ENCODE data around the gene ETV3L.

ETV3L gene

DNA sequence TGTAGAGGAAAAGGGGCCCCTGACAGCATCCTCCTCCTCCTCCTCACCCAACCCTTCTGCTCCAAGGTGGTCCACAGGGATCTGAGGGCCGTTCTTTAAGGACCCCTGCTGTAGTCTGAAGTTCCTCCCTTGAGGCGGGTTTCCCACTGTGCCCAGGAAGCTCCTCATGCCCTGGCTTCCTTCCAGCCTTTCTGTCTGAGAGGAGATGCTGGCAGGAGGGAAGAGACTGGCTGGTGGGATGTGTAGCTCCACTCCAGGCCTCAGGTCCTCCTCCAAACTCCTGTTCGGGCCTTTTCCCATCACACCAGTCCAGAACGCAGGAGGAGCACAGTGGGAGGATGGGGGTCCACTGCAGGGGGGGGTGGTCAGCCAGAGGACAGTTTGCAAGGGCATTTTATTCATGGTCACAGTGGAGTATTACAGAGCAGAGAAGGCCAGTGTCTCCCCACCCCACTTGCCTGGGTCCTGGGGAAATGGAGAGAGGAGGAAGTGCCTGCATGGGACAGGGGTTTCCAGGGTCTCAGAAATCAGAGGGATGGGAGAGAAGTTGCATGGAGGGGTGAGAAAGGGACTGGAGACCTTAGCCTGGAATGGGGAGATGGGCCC, 7.8 kb downstream of the ETV3L start:
- H3K27ac Mint-ChIP-seq = peak overlapping the region in 1 of 2 donors; percentile 18
- ATAC-seq (replicated peaks) (no peak), DNase-seq (no peak)
- peaks cover 5 to 8% of the 10 kb centered on the region in 2 donors for H3K27me3 Mint-ChIP-seq
- peaks cover 2 to 3% of the 10 kb centered on the region in 2 donors for H3K4me1 Mint-ChIP-seq (ENCODE audit: low read depth in 2 of 2)
- no peaks in the 10 kb centered on the region for H3K9me3 Mint-ChIP-seq
- peaks cover 2% of the 10 kb centered on the region for H3K36me3 Mint-ChIP-seq (ENCODE audit: insufficient read depth)
- H3K4me3 Mint-ChIP-seq = no peak overlapping the region

DNA sequence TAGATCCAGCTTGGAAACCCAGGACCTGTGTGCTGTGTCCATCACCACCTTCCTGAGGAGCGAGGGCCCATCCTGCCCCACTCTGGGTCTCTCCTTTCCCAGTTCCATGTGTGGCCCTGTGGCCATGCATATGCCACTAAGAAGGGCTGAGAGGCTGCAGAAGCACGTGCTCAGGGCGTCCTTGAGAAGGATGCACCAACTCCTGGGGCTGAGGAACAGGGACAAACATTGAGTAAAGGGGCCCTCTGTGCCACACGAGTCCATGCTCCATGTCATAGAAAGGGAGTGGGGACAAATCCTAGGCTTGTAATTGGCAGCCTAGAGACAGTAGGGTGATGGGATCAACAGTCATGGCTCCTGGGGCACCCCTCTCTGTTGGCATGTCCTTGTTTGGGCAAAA, 8.4 kb downstream of the ETV3L start:
- Mint-ChIP-seq H3K27me3 (peaks cover 5 to 8% of the 10 kb centered on the region in 2 donors), H3K4me3 (no peak overlapping the region), H3K4me1 (ENCODE audit: low read depth in 2 of 2) (peaks cover 2 to 3% of the 10 kb centered on the region in 2 donors), H3K36me3 (ENCODE audit: insufficient read depth) (peaks cover 2% of the 10 kb centered on the region), H3K27ac (no peak overlapping the region), H3K9me3 (no peaks in the 10 kb centered on the region)
- no peak for ATAC-seq (replicated peaks)
- no peak for DNase-seq

DNA sequence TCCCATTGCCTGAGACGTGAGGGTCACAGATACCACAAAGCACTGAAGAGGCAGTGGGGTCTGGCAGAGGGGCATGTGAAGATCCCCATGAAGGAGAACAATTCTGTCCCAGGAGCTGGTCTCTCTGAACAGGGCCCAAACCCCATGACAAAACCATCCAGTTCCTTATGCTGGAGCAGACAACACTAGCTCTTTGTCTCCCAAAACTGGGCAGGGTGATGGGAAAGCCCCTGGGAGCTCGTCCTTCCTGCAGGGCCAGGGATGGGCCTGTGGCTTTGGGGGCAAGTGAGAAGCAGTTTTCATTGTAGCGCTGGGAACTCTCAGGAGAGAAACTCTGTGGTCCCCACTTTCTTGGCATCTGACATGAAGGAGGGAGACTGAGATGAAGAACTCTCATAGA, 8.8 kb downstream of the ETV3L start:
- H3K4me1 Mint-ChIP-seq (ENCODE audit: low read depth in 2 of 2) = peaks cover 2 to 3% of the 10 kb centered on the region in 2 donors
- DNase-seq = no peak
- peaks cover 2% of the 10 kb centered on the region for H3K36me3 Mint-ChIP-seq (ENCODE audit: insufficient read depth)
- no peak overlapping the region for H3K4me3 Mint-ChIP-seq
- H3K9me3 Mint-ChIP-seq = no peaks in the 10 kb centered on the region
- ATAC-seq (replicated peaks) = no peak
- no peak overlapping the region for H3K27ac Mint-ChIP-seq
- H3K27me3 Mint-ChIP-seq = peaks cover 5 to 8% of the 10 kb centered on the region in 2 donors

DNA sequence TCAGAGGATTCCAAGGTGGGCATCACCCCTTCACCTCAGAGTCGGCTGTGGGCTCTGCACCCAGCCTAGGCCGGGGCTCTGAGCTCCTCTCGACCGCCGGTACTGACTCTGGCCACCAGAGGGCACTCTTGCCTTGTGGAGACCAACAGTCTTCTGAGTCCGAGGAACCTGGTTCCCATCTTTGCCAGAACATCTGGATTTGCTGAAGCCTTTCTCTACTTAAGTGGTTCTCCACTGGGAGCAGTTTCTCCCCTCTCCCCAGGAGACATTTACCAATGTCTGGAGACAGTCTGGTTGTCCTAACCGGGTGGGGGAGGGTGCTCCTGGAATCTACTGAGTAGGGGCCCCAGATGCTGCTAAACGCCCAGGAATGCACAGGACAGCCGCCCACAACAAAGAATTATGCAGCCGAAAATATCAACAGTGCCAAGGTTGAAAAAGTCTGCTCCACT, 9.4 kb downstream of the ETV3L start:
- Mint-ChIP-seq H3K36me3 (ENCODE audit: insufficient read depth) (peaks cover 1% of the 10 kb centered on the region), H3K9me3 (no peaks in the 10 kb centered on the region), H3K27me3 (peaks cover 5 to 8% of the 10 kb centered on the region in 2 donors), H3K27ac (no peak overlapping the region), H3K4me1 (ENCODE audit: low read depth in 2 of 2) (peaks cover 2 to 3% of the 10 kb centered on the region in 2 donors), H3K4me3 (no peak overlapping the region)
- peak; percentile 88 for ATAC-seq (replicated peaks)
- DNase-seq = peak; percentile 88 to 90 (median 89)

DNA sequence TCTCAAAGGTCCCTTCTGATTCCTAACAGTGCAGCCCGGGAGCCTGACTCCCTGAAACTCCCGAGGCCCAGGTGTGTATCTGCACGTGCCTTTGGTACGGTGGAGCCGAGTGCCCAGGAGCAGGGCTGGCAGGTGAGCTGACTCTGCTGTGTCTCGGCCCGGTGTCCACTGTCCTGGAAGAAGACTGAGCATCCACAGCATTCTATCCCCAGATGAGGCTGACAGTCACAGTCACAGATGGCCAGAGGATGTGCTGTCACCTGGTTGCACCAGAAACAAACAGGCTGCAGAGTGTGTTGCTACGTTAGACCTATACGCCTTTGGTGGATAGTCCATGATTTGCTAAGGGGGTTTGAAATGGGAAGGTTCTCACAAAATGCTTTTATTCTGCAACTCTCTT, 9.8 kb downstream of the ETV3L start:
- ATAC-seq (replicated peaks) = no peak
- no peak for DNase-seq
- Mint-ChIP-seq H3K27ac (no peak overlapping the region), H3K4me3 (no peak overlapping the region), H3K36me3 (ENCODE audit: insufficient read depth) (no peaks in the 10 kb centered on the region), H3K9me3 (no peaks in the 10 kb centered on the region), H3K4me1 (ENCODE audit: low read depth in 2 of 2) (peaks cover 2 to 3% of the 10 kb centered on the region in 2 donors), H3K27me3 (peaks cover 5 to 8% of the 10 kb centered on the region in 2 donors)

DNA sequence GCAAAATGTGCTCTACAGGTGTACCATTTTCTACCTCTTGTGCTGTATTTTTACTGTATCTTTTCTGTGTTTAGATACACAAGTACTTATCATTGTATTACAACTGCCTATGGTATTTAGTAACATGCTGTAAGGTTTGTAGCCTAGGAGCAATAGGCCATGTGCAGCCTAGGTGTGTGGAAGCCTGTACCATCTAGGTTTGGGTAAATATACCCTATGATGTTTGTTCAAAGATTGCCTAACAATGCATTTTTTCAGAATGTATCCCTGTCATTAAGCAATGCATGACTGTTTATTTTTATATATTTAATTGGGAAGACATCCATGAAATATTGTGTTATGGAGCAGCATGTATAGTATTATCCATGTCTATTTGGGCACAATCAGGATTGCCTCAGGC, 11.0 kb downstream of the ETV3L start:
- no peak overlapping the region for H3K27ac Mint-ChIP-seq
- peaks cover 2 to 3% of the 10 kb centered on the region in 2 donors for H3K4me1 Mint-ChIP-seq (ENCODE audit: low read depth in 2 of 2)
- peaks cover 5 to 11% of the 10 kb centered on the region in 2 donors for H3K27me3 Mint-ChIP-seq
- no peaks in the 10 kb centered on the region for H3K36me3 Mint-ChIP-seq (ENCODE audit: insufficient read depth)
- no peaks in the 10 kb centered on the region for H3K9me3 Mint-ChIP-seq
- DNase-seq (no peak), ATAC-seq (replicated peaks) (no peak)
- H3K4me3 Mint-ChIP-seq = no peak overlapping the region

DNA sequence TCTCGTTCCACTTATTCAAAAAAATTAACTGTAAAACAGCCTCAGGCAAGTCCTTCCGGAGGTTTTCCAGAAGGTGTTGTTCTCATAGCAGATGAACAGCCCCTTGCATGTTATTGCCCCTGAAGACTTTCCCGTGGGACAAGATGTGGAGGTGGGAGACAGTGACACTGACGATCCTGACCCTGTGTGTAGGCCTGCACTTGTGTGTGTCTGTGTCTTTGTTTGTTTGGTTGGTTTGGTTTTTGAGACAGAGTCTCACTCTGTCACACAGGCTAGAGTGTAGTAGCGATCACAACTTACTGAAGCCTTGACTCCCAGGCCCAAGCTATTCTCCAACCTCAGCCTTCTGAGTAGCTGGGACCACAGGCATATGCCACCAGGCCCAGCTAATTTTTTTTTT, 12.6 kb downstream of the ETV3L start:
- H3K9me3 Mint-ChIP-seq = no peaks in the 10 kb centered on the region
- H3K4me3 Mint-ChIP-seq = no peak overlapping the region
- ATAC-seq (replicated peaks) = no peak
- DNase-seq = no peak
- no peak overlapping the region for H3K27ac Mint-ChIP-seq
- no peaks in the 10 kb centered on the region for H3K36me3 Mint-ChIP-seq (ENCODE audit: insufficient read depth)
- peaks cover 2 to 3% of the 10 kb centered on the region in 2 donors for H3K4me1 Mint-ChIP-seq (ENCODE audit: low read depth in 2 of 2)
- peaks cover 15 to 27% of the 10 kb centered on the region in 2 donors for H3K27me3 Mint-ChIP-seq

DNA sequence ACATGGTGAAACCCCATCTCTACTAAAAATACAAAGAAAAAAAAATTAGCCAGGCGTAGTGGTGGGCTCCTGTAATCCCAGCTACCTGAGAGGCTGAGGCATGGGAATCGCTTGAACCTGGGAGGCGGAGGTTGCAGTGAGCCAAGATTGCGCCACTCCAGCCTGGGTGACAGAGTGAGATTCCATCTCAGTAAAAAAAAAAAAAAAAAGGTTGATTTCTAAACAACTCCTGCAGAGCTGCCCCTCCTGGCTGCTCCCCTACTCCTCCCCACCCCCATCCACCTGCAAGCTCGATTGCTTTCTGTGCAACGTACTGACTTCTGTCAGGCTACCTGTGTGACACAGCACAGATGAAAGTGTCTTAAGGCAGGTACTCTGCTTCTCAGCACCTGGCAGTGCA, 13.3 kb downstream of the ETV3L start:
- no peak overlapping the region for H3K4me3 Mint-ChIP-seq

DNA sequence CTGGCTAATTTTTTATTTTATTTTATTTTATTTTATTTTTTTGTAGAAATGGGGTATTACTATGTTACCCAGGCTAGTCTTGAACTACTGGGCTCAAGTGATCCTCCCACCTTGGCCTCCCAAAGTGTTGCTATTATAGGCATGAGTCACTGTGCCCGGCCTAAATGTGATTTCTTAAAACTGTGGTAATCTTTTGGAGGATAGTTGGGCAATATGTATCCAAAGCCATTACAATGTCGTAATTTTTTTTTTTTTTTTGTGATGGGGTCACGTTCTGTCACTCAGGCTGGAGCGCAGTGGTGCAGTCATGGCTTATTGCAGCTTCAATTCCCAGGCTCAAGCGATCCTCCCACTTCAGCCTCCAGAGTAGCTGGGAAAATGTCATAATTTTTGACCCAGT, 14.2 kb downstream of the ETV3L start:
- Mint-ChIP-seq H3K4me1 (ENCODE audit: low read depth in 2 of 2) (peaks cover 2 to 3% of the 10 kb centered on the region in 2 donors), H3K9me3 (no peaks in the 10 kb centered on the region), H3K27me3 (peaks cover 15 to 34% of the 10 kb centered on the region in 2 donors), H3K4me3 (no peak overlapping the region), H3K27ac (no peak overlapping the region), H3K36me3 (ENCODE audit: insufficient read depth) (no peaks in the 10 kb centered on the region)
- ATAC-seq (replicated peaks) = no peak
- DNase-seq = no peak

More for the DNA sequence above, 13.3 kb downstream of the ETV3L start:
- peaks cover 2 to 3% of the 10 kb centered on the region in 2 donors for H3K4me1 Mint-ChIP-seq (ENCODE audit: low read depth in 2 of 2)
- H3K27ac Mint-ChIP-seq = no peak overlapping the region
- DNase-seq (no peak), ATAC-seq (replicated peaks) (no peak)
- no peaks in the 10 kb centered on the region for H3K36me3 Mint-ChIP-seq (ENCODE audit: insufficient read depth)
- peaks cover 15 to 29% of the 10 kb centered on the region in 2 donors for H3K27me3 Mint-ChIP-seq
- H3K9me3 Mint-ChIP-seq = no peaks in the 10 kb centered on the region

DNA sequence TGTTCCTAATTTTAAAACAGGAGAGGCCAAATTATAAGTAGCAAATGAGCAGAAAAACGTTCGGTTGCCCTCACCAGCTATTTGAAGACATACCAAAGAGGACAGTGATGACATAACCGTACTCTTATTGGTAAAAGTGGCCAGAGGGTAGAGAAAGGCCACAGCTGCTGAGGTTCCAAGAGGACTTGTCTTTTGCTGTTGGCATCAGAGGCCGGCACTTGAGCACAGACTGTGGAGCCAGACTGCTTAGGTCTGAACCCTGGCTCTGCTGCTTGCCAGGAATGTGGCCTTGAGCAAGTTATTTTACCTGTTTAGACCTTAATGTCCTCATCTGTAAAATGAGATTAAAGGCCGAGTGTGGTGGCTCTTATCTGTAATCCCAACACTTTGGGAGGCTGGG, 14.9 kb downstream of the ETV3L start:
- H3K9me3 Mint-ChIP-seq = no peaks in the 10 kb centered on the region
- DNase-seq = no peak
- H3K4me3 Mint-ChIP-seq = no peak overlapping the region

DNA sequence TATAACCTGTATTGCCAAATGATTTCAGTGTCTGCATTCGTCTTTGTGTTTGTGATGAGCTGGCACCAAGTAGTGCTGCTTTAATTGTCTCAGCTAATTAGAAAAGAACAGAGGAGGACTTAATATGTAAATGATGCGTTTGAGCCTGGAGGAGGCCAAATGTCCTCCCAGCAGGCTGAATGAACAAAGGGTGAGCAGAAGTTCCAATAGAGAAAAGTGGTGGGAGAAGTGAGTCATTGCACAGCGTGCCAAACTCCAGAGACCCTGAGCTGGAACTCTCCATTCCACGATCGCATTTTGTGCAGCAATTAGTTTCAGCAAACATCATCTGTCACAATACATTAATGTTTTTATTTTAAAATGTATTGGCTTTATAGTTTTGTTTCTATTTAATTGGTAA, 17.9 kb downstream of the ETV3L start:
- no peaks in the 10 kb centered on the region for H3K9me3 Mint-ChIP-seq
- ATAC-seq (replicated peaks) = no peak

More for the DNA sequence above, 14.9 kb downstream of the ETV3L start:
- no peak for ATAC-seq (replicated peaks)
- Mint-ChIP-seq H3K36me3 (ENCODE audit: insufficient read depth) (no peaks in the 10 kb centered on the region), H3K27me3 (peaks cover 9 to 31% of the 10 kb centered on the region in 2 donors), H3K4me1 (ENCODE audit: low read depth in 2 of 2) (no peaks in the 10 kb centered on the region), H3K27ac (no peak overlapping the region)

DNA sequence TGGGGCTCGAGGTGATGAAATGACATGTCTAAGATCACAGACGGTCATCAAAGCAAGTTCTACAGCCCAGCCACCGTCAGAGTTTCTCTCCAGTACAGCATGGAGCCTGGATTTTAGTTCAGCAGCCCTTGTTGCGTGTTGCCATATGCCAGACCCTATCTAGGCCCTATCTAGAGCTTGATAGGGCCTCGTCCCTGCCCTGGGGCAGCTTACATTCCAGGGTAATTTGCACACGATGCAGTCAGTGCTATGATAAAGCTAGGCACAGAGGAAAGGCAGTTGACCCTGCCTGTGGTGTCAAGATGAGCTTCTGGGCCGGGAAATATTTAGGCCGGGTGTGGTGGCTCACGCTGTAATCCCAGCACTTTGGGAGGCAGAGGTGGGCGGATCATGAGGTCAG, 18.9 kb downstream of the ETV3L start:
- Mint-ChIP-seq H3K4me1 (ENCODE audit: low read depth in 2 of 2) (no peaks in the 10 kb centered on the region), H3K4me3 (no peak overlapping the region), H3K27me3 (peaks cover 15 to 62% of the 10 kb centered on the region in 2 donors), H3K36me3 (ENCODE audit: insufficient read depth) (peaks cover 8% of the 10 kb centered on the region), H3K9me3 (no peaks in the 10 kb centered on the region), H3K27ac (no peak overlapping the region)
- ATAC-seq (replicated peaks) (no peak), DNase-seq (no peak)

More for the DNA sequence above, 17.9 kb downstream of the ETV3L start:
- H3K4me1 Mint-ChIP-seq (ENCODE audit: low read depth in 2 of 2) = no peaks in the 10 kb centered on the region
- no peak overlapping the region for H3K27ac Mint-ChIP-seq
- H3K27me3 Mint-ChIP-seq = peaks cover 15 to 57% of the 10 kb centered on the region in 2 donors
- H3K36me3 Mint-ChIP-seq (ENCODE audit: insufficient read depth) = peaks cover 8% of the 10 kb centered on the region
- DNase-seq = no peak
- H3K4me3 Mint-ChIP-seq = no peak overlapping the region

DNA sequence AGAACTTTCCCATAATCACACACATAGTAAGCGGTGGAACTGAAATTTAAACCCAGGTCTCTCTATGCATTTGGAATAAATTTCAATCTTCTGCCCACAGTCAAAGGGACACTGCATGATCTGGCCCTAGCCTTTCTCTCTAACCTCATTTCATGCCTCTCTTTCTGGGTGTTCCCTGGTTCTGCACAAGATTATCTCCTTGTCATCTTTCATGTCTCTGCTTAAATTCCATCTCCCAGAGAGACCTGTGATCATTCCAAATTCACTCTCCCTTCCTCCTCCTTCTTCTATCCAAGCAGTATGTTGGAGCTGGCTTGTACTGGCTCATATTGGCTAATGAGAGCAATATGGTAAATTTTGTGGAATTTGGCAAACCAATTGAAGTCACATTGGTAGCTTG, 22.2 kb downstream of the ETV3L start:
- no peak for ATAC-seq (replicated peaks)
- H3K27me3 Mint-ChIP-seq = peaks cover 24 to 62% of the 10 kb centered on the region in 2 donors
- H3K27ac Mint-ChIP-seq = no peak overlapping the region
- H3K4me1 Mint-ChIP-seq (ENCODE audit: low read depth in 2 of 2) = peaks cover 0 to 7% of the 10 kb centered on the region in 2 donors
- DNase-seq = no peak
- peaks cover 8% of the 10 kb centered on the region for H3K36me3 Mint-ChIP-seq (ENCODE audit: insufficient read depth)
- no peaks in the 10 kb centered on the region for H3K9me3 Mint-ChIP-seq
- no peak overlapping the region for H3K4me3 Mint-ChIP-seq

DNA sequence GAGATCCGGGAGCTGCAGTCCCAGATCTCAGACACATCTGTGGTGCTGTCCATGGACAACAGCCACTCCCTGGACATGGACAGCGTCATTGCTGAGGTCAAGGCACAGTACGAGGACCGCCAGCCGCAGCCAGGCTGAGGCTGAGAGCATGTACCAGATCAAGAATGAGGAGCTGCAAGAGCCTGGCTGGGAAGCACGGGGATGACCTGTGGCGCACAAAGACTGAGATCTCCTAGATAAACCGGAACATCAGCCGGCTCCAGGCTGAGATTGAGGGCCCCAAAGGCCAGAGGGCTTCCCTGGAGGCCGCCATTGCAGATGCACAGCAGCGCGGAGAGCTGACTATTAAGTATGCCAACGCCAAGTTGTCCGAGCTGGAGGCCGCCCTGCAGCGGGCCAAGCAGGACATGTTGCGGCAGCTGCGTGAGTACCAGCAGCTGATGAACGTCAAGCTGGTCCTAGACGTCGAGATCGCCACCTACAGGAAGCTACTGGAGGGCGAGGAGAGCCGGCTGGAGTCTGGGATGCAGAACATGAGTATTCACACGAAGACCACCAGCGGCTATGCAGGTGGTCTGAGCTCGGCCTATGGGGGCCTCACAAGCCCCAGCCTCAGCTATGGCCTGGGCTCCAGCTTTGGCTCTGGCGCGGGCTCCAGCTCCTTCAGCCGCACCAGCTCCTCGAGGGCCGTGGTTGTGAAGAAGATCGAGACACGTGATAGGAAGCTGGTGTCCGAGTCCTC, 25.5 kb downstream of the ETV3L start:
- DNase-seq (no peak), ATAC-seq (replicated peaks) (no peak)
- Mint-ChIP-seq H3K9me3 (no peaks in the 10 kb centered on the region), H3K36me3 (ENCODE audit: insufficient read depth) (peaks cover 8% of the 10 kb centered on the region), H3K27ac (no peak overlapping the region), H3K27me3 (peaks cover 20 to 45% of the 10 kb centered on the region in 2 donors), H3K4me3 (no peak overlapping the region), H3K4me1 (ENCODE audit: low read depth in 2 of 2) (peaks cover 0 to 7% of the 10 kb centered on the region in 2 donors)
